HG03558 (cell line): ENCODE data around the gene FOXA3.
"Not testable (repeated sequence)": the region's sequence is repeated elsewhere in the genome, so short reads cannot be mapped to it uniquely, and the experiment has no call there.

ENCODE experiments used
- ATAC-seq: cut with Tn5 transposase; IDR thresholded peaks from one replicate; pipeline ENCODE4 v1.9.1; 2021; ENCODE audit warnings: moderate number of reproducible peaks; ENCODE audit not compliant: unreplicated experiment; ENCODE audit errors: extremely low read depth

The FOXA3 gene

GRCh38 chr19:45886427-45887199 lies 22.5 kb downstream of the FOXA3 start:
- no peak for ATAC-seq

- no peak for ATAC-seq
Observed at GRCh38 chr19:45887200-45887710, 23.1 kb downstream of the FOXA3 start.

GRCh38 chr19:45889210-45889885 lies 25.2 kb downstream of the FOXA3 start:
- no peak for ATAC-seq

GRCh38 chr19:45890877-45891276 lies 26.8 kb downstream of the FOXA3 start:
- ATAC-seq, result no peak

GRCh38 chr19:45895519-45895972 lies 31.4 kb downstream of the FOXA3 start:
- no peak for ATAC-seq

- not testable (repeated sequence) for ATAC-seq
Observed at GRCh38 chr19:45895983-45896599, 32.0 kb downstream of the FOXA3 start.

GRCh38 chr19:45897261-45897812 lies 33.2 kb downstream of the FOXA3 start:
- ATAC-seq, result no peak

- no peak for ATAC-seq
Observed at GRCh38 chr19:45899253-45899652, 35.1 kb downstream of the FOXA3 start.

- ATAC-seq, result no peak
Observed at GRCh38 chr19:45899919-45900589, 35.9 kb downstream of the FOXA3 start.

GRCh38 chr19:45900738-45901431 lies 36.8 kb downstream of the FOXA3 start:
- ATAC-seq, result no peak

- ATAC-seq, result no peak
Observed at GRCh38 chr19:45901432-45901911, 37.3 kb downstream of the FOXA3 start.

- no peak for ATAC-seq
Observed at GRCh38 chr19:45901912-45902650, 38.0 kb downstream of the FOXA3 start, which contains the start of gene MYPOP. Gene MYPOP, minus strand, starts transcription at chr19:45902613. Its CDS starts 840 bp downstream, at chr19:45901773.

- peak; percentile 76 for ATAC-seq
Observed at GRCh38 chr19:45902651-45903625, 38.8 kb downstream of the FOXA3 start.

- no peak for ATAC-seq
Observed at GRCh38 chr19:45905011-45905410, 40.9 kb downstream of the FOXA3 start.

GRCh38 chr19:45906221-45906620 lies 42.1 kb downstream of the FOXA3 start:
- no peak for ATAC-seq

- no peak for ATAC-seq
Observed at GRCh38 chr19:45908956-45909355, 44.8 kb downstream of the FOXA3 start.

- ATAC-seq, result no peak
Observed at GRCh38 chr19:45911291-45911690, 47.2 kb downstream of the FOXA3 start.
